Right lobe of liver (tissue), 6 donors: ENCODE measurements around the gene HECTD4. TPM values are rescaled to one million over a fixed set of nuclear protein-coding genes. Genes with fewer than 3 reads are reported as not detected.

Experiments
- ATAC-seq, 4 donors: fragments of 200-7000 bp; cut with Tn5 transposase; one replicate each; pipeline ENCODE4 v1.9.1; 2020; ENCODE audit warnings: mild to moderate bottlenecking in 4 of 4, moderate library complexity in 4 of 4
- DNase-seq, 3 donors: peaks; one replicate each; pipeline ENCODE4 v3.0.0-alpha.2; 2020
- H3K27ac ChIP-seq, 3 donors: fragments of 200-600 bp; one replicate each; pipeline ENCODE4 v1.8.0; 2022
- H3K27me3 ChIP-seq, 2 donors: fragments of 200-600 bp; one replicate each; pipeline ENCODE4 v1.8.0; 2022
- H3K36me3 ChIP-seq, 4 donors: fragments of 200-600 bp; sonication (generic) in 1 of 4; one replicate each; pipeline versions ENCODE4 v1.5.1 to v1.8.0; 2017 to 2022; ENCODE audit warnings: control low read depth in 1 of 4
- H3K4me1 ChIP-seq, 4 donors: fragments of 200-600 bp; sonication (generic) in 1 of 4; one replicate each; pipeline versions ENCODE4 v1.5.1 to v1.8.0; 2017 to 2022; ENCODE audit warnings: control low read depth in 1 of 4
- H3K4me3 ChIP-seq, 3 donors: fragments of 200-600 bp; one replicate each; pipeline ENCODE4 v1.8.0; 2022
- H3K9me3 ChIP-seq, 4 donors: fragments of 200-600 bp; sonication (generic) in 1 of 4; one replicate each; pipeline versions ENCODE4 v1.5.1 to v1.8.0; 2017 to 2022; ENCODE audit warnings: control low read depth in 1 of 4
- CTCF ChIP-seq, 4 donors: fragments of 200-600 bp in 3 of 4; fragments of 450-650 bp in 1 of 4; IDR thresholded peaks; one replicate each; pipeline versions ENCODE4 v1.5.1 to v1.8.0; 2016 to 2022; ENCODE audit warnings: antibody characterized with exemption in 4 of 4, mild to moderate bottlenecking in 2 of 4
- POLR2A ChIP-seq: fragments of 450-650 bp; IDR thresholded peaks from one replicate; pipeline ENCODE4 v1.6.1; 2017; ENCODE audit warnings: antibody characterized with exemption, mild to moderate bottlenecking
- WGBS: methylation state at CpG from one replicate; pipeline ENCODE4 v1.1.6; 2018; ENCODE audit warnings: low coverage, low lambda C conversion rate; ENCODE audit not compliant: insufficient coverage; ENCODE audit errors: missing lambda C conversion rate; 5-methylcytosine and 5-hydroxymethylcytosine counted together
- intact Hi-C, 2 donors: fragments of 100-400 bp; cut with DNase I; formaldehyde crosslinking; loops; one replicate each; pipeline versions ENCODE4 v1.11.2 to v1.14.1; 2022
- total RNA-seq, 6 experiments: library from RNA; depleted of rRNA in 2 of 6; stranded (reverse); fragments of >200 nt in 2 of 6; fragmentation: NEBNext Ultra II Directional in 3 of 6; extraction: Animal tissue kit (Norgen Biotek cat#: 25700) in 3 of 6; gene quantifications; one replicate each; pipeline versions ENCODE4 v1.1.0 to v1.2.4, GENCODE V29; 2016 to 2023
- donor health status: DM: no; HTN: yes; CAD: no.
- donor health status: DM: no; HTN: no; CAD: no.
- donor health status: DM: no; HTN: no; CAD: no.
- donor health status: DM: no; HTN: yes; CAD: no.
- donor health status: DM: no; HTN: yes; CAD: no.

HECTD4 gene
- total RNA-seq, 6 experiments from 2014 or later, result 12.6 to 24.4 (median 19.3) TPM

- intact Hi-C loops, result no loop called here
- peaks cover 0 to 33% (median 7%) of the 10 kb centered on the region in 4 donors for H3K4me1 ChIP-seq
- ATAC-seq, result no peak
- H3K9me3 ChIP-seq, result no peaks in the 10 kb centered on the region
- no peak for TF ChIP-seq POLR2A
- no peak for TF ChIP-seq CTCF (IDR thresholded peaks at IDR 0.05)
- no peak overlapping the region for H3K27ac ChIP-seq
- H3K4me3 ChIP-seq, result no peak overlapping the region
- no peaks in the 10 kb centered on the region for H3K27me3 ChIP-seq
- no peak for DNase-seq
- peaks cover 0 to 8% (median 0%) of the 10 kb centered on the region in 4 donors for H3K36me3 ChIP-seq
- 86% methylated on average over 3 of the region's 3 CpGs for WGBS
These were observed 76.3 kb downstream of the HECTD4 start for GRCh38 chr12:112305951-112306350.

GRCh38 chr12:112304436-112304835 lies 77.8 kb downstream of the HECTD4 start:
- no peaks in the 10 kb centered on the region for H3K9me3 ChIP-seq
- H3K27ac ChIP-seq, result no peak overlapping the region
- H3K4me3 ChIP-seq, result no peak overlapping the region
- H3K27me3 ChIP-seq, result no peaks in the 10 kb centered on the region
- intact Hi-C loops, result no loop called here
- WGBS, result 96% methylated on average over 4 of the region's 4 CpGs
- peaks cover 0 to 8% (median 0%) of the 10 kb centered on the region in 4 donors for H3K36me3 ChIP-seq
- H3K4me1 ChIP-seq, result peaks cover 0 to 33% (median 7%) of the 10 kb centered on the region in 4 donors
- no peak for DNase-seq
- ATAC-seq, result no peak
- TF ChIP-seq POLR2A (no peak), CTCF (IDR thresholded peaks at IDR 0.05) (no peak)

GRCh38 chr12:112303799-112304198 lies 78.4 kb downstream of the HECTD4 start:
- no peaks in the 10 kb centered on the region for H3K9me3 ChIP-seq
- intact Hi-C loops, result no loop called here
- no peak overlapping the region for H3K4me3 ChIP-seq
- 83% methylated on average over 2 of the region's 2 CpGs for WGBS
- no peak for ATAC-seq
- no peak for DNase-seq
- no peak for TF ChIP-seq CTCF (IDR thresholded peaks at IDR 0.05)
- TF ChIP-seq POLR2A, result no peak
- no peaks in the 10 kb centered on the region for H3K27me3 ChIP-seq
- peaks cover 0 to 31% (median 7%) of the 10 kb centered on the region in 4 donors for H3K4me1 ChIP-seq
- no peak overlapping the region for H3K27ac ChIP-seq
- H3K36me3 ChIP-seq, result peaks cover 0 to 8% (median 0%) of the 10 kb centered on the region in 4 donors

GRCh38 chr12:112303004-112303403 lies 79.2 kb downstream of the HECTD4 start:
- DNase-seq (no peak), ATAC-seq (no peak)
- no peak overlapping the region for H3K4me3 ChIP-seq
- H3K27me3 ChIP-seq, result no peaks in the 10 kb centered on the region
- TF ChIP-seq CTCF (IDR thresholded peaks at IDR 0.05) (no peak), POLR2A (no peak)
- H3K27ac ChIP-seq, result no peak overlapping the region
- H3K9me3 ChIP-seq, result no peaks in the 10 kb centered on the region
- peaks cover 0 to 23% (median 4%) of the 10 kb centered on the region in 4 donors for H3K4me1 ChIP-seq
- peaks cover 0 to 8% (median 0%) of the 10 kb centered on the region in 4 donors for H3K36me3 ChIP-seq
- intact Hi-C loops, result no loop called here
- 35% methylated on average over 2 of the region's 3 CpGs for WGBS

- H3K9me3 ChIP-seq, result no peaks in the 10 kb centered on the region
- peaks cover 0 to 2% (median 0%) of the 10 kb centered on the region in 4 donors for H3K36me3 ChIP-seq
- H3K27me3 ChIP-seq, result no peaks in the 10 kb centered on the region
- H3K4me3 ChIP-seq, result no peak overlapping the region
- no peak for ATAC-seq
- DNase-seq, result no peak
- WGBS, result 73% methylated on average over 3 of the region's 3 CpGs
- intact Hi-C loops, result no loop called here
- no peak for TF ChIP-seq POLR2A
- TF ChIP-seq CTCF (IDR thresholded peaks at IDR 0.05), result no peak
- no peak overlapping the region for H3K27ac ChIP-seq
- H3K4me1 ChIP-seq, result no peaks in the 10 kb centered on the region
These were observed 82.5 kb downstream of the HECTD4 start for GRCh38 chr12:112299704-112300103.
